Measurements from ENCODE around the gene C19orf81. TPM values are rescaled to one million over a fixed set of nuclear protein-coding genes. Genes with fewer than 3 reads are reported as not detected.

The C19orf81 gene
- total RNA-seq, 1 donor from 2014 or later = not detected

GRCh38 chr19:50651174-50651573 is 1.9 kb downstream of the C19orf81 start:
- H3K4me3 Mint-ChIP-seq (ENCODE audit: unreplicated experiment) = no peak overlapping the region
- DNase-seq (ENCODE audit: extremely low spot score, unreplicated experiment) = no peak
- peaks cover 4% of the 10 kb centered on the region for H3K9me3 Mint-ChIP-seq (ENCODE audit: unreplicated experiment)
- H3K27ac Mint-ChIP-seq (ENCODE audit: unreplicated experiment) = no peak overlapping the region
- H3K27me3 Mint-ChIP-seq (ENCODE audit: unreplicated experiment) = no peaks in the 10 kb centered on the region
- no peaks in the 10 kb centered on the region for H3K36me3 Mint-ChIP-seq (ENCODE audit: unreplicated experiment)
- no peaks in the 10 kb centered on the region for H3K4me1 Mint-ChIP-seq (ENCODE audit: unreplicated experiment)
- TF ChIP-seq CTCF (IDR thresholded peaks at IDR 0.05) = no peak

- Mint-ChIP-seq H3K4me1 (ENCODE audit: unreplicated experiment) (peaks cover 3% of the 10 kb centered on the region), H3K4me3 (ENCODE audit: unreplicated experiment) (no peak overlapping the region), H3K9me3 (ENCODE audit: unreplicated experiment) (peaks cover 4% of the 10 kb centered on the region), H3K36me3 (ENCODE audit: unreplicated experiment) (no peaks in the 10 kb centered on the region), H3K27ac (ENCODE audit: unreplicated experiment) (no peak overlapping the region), H3K27me3 (ENCODE audit: unreplicated experiment) (peaks cover 3% of the 10 kb centered on the region)
- DNase-seq (ENCODE audit: extremely low spot score, unreplicated experiment) = no peak
- TF ChIP-seq CTCF (IDR thresholded peaks at IDR 0.05) = no peak
Measured at GRCh38 chr19:50652722-50653121, 3.5 kb downstream of the C19orf81 start.

GRCh38 chr19:50654882-50655281 is 5.6 kb downstream of the C19orf81 start:
- H3K4me1 Mint-ChIP-seq (ENCODE audit: unreplicated experiment) = peaks cover 13% of the 10 kb centered on the region
- peaks cover 8% of the 10 kb centered on the region for H3K27me3 Mint-ChIP-seq (ENCODE audit: unreplicated experiment)
- no peak overlapping the region for H3K4me3 Mint-ChIP-seq (ENCODE audit: unreplicated experiment)

GRCh38 chr19:50657222-50657669 is 8.0 kb downstream of the C19orf81 start:
- peaks cover 14% of the 10 kb centered on the region for H3K27me3 Mint-ChIP-seq (ENCODE audit: unreplicated experiment)
- peaks cover 4% of the 10 kb centered on the region for H3K9me3 Mint-ChIP-seq (ENCODE audit: unreplicated experiment)
- H3K4me1 Mint-ChIP-seq (ENCODE audit: unreplicated experiment) = peaks cover 13% of the 10 kb centered on the region
- no peak overlapping the region for H3K27ac Mint-ChIP-seq (ENCODE audit: unreplicated experiment)
- peak overlapping the region; percentile 76 for H3K4me3 Mint-ChIP-seq (ENCODE audit: unreplicated experiment)
- H3K36me3 Mint-ChIP-seq (ENCODE audit: unreplicated experiment) = no peaks in the 10 kb centered on the region
- no peak for DNase-seq (ENCODE audit: extremely low spot score, unreplicated experiment)
- no peak for TF ChIP-seq CTCF (IDR thresholded peaks at IDR 0.05)

More at GRCh38 chr19:50654882-50655281, 5.6 kb downstream of the C19orf81 start:
- H3K27ac Mint-ChIP-seq (ENCODE audit: unreplicated experiment) = no peak overlapping the region
- no peak for TF ChIP-seq CTCF (IDR thresholded peaks at IDR 0.05)
- no peak for DNase-seq (ENCODE audit: extremely low spot score, unreplicated experiment)
- H3K9me3 Mint-ChIP-seq (ENCODE audit: unreplicated experiment) = peaks cover 4% of the 10 kb centered on the region
- no peaks in the 10 kb centered on the region for H3K36me3 Mint-ChIP-seq (ENCODE audit: unreplicated experiment)

- peaks cover 13% of the 10 kb centered on the region for H3K4me1 Mint-ChIP-seq (ENCODE audit: unreplicated experiment)
- TF ChIP-seq CTCF (IDR thresholded peaks at IDR 0.05) = no peak
- peak overlapping the region; percentile 76 for H3K4me3 Mint-ChIP-seq (ENCODE audit: unreplicated experiment)
- no peak for DNase-seq (ENCODE audit: extremely low spot score, unreplicated experiment)
- H3K9me3 Mint-ChIP-seq (ENCODE audit: unreplicated experiment) = peaks cover 4% of the 10 kb centered on the region
- peaks cover 14% of the 10 kb centered on the region for H3K27me3 Mint-ChIP-seq (ENCODE audit: unreplicated experiment)
- no peaks in the 10 kb centered on the region for H3K36me3 Mint-ChIP-seq (ENCODE audit: unreplicated experiment)
- peak overlapping the region; percentile 71 for H3K27ac Mint-ChIP-seq (ENCODE audit: unreplicated experiment)
Measured at GRCh38 chr19:50657712-50658440, 8.6 kb downstream of the C19orf81 start.
